Esophagus muscularis mucosa (tissue), 4 donors: Measurements from ENCODE around the gene TDRD6.

Experiments
- EP300 ChIP-seq: sonication (generic); formaldehyde crosslinking; IDR thresholded peaks from one replicate; pipeline ENCODE4 v1.6.1; 2017; ENCODE audit warnings: antibody characterized with exemption
- POLR2A ChIP-seq: fragments of 450-650 bp; IDR thresholded peaks from one replicate; pipeline ENCODE4 v1.6.1; 2017; ENCODE audit warnings: antibody characterized with exemption, moderate library complexity, mild to moderate bottlenecking, low read depth
- POLR2AphosphoS5 ChIP-seq, 2 donors: sonication (generic); formaldehyde crosslinking; IDR thresholded peaks; one replicate each; pipeline ENCODE4 v1.6.1; 2017; ENCODE audit warnings: antibody characterized with exemption in 2 of 2
- TF ChIP-seq, protein P1 (sequence below), 3 experiments: fragments of 200-600 bp in 2 of 3; fragments of 450-650 bp in 1 of 3; sonication (generic) in 2 of 3; IDR thresholded peaks; one replicate each; pipeline ENCODE4 v1.5.1; 2017 to 2019; ENCODE audit warnings: antibody characterized with exemption in 3 of 3, mild to moderate bottlenecking in 2 of 3, moderate library complexity in 1 of 3

- no peak for TF ChIP-seq EP300
- no peak for TF ChIP-seq POLR2A
- TF ChIP-seq POLR2AphosphoS5 (IDR thresholded peaks at IDR 0.05): no peak
- TF ChIP-seq, protein P1, sequence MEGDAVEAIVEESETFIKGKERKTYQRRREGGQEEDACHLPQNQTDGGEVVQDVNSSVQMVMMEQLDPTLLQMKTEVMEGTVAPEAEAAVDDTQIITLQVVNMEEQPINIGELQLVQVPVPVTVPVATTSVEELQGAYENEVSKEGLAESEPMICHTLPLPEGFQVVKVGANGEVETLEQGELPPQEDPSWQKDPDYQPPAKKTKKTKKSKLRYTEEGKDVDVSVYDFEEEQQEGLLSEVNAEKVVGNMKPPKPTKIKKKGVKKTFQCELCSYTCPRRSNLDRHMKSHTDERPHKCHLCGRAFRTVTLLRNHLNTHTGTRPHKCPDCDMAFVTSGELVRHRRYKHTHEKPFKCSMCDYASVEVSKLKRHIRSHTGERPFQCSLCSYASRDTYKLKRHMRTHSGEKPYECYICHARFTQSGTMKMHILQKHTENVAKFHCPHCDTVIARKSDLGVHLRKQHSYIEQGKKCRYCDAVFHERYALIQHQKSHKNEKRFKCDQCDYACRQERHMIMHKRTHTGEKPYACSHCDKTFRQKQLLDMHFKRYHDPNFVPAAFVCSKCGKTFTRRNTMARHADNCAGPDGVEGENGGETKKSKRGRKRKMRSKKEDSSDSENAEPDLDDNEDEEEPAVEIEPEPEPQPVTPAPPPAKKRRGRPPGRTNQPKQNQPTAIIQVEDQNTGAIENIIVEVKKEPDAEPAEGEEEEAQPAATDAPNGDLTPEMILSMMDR (IDR thresholded peaks at IDR 0.05): no peak
Observed at GRCh38 chr6:46706464-46706863, 18.8 kb downstream of the TDRD6 start.
